SHP77 (cell line): ENCODE data around the gene FAM120A.
A peak's percentile ranks its signal among the peaks of the same experiment; 100 is the strongest.

Experiments
- DNase-seq, 2 experiments: peaks; one replicate each; lab custom pipeline; 2025; lab: John Stamatoyannopoulos, UW

FAM120A gene

GRCh38 chr9:93451849-93452709 lies 594 bp downstream of the FAM120A start:
- DNase-seq = peak in 1 of 2 experiments; percentile 42

GRCh38 chr9:93452710-93453046 lies 1.2 kb downstream of the FAM120A start:
- DNase-seq = peak in 1 of 2 experiments; percentile 12

- peak; percentile 90 to 94 for DNase-seq
These were observed 1.8 kb downstream of the FAM120A start, which contains the start of gene FAM120AOS for GRCh38 chr9:93453047-93453914. FAM120AOS (minus strand) TSS chr9:93453581; CDS start chr9:93452709, 872 bp downstream.

- DNase-seq = no peak
These were observed 4.5 kb downstream of the FAM120A start for GRCh38 chr9:93456022-93456421.

GRCh38 chr9:93456504-93456903 lies 5.0 kb downstream of the FAM120A start:
- DNase-seq = no peak

- DNase-seq = no peak
These were observed 5.5 kb downstream of the FAM120A start for GRCh38 chr9:93457006-93457405.

GRCh38 chr9:93458712-93459111 lies 7.2 kb downstream of the FAM120A start:
- no peak for DNase-seq

GRCh38 chr9:93459432-93459847 lies 8.0 kb downstream of the FAM120A start:
- no peak for DNase-seq

GRCh38 chr9:93460689-93461413 lies 9.4 kb downstream of the FAM120A start:
- no peak for DNase-seq

GRCh38 chr9:93461414-93461743 lies 9.9 kb downstream of the FAM120A start:
- no peak for DNase-seq

- DNase-seq = no peak
These were observed 10.3 kb downstream of the FAM120A start for GRCh38 chr9:93461821-93462220.

- DNase-seq = no peak
These were observed 12.3 kb downstream of the FAM120A start for GRCh38 chr9:93463638-93464248.

- no peak for DNase-seq
These were observed 12.9 kb downstream of the FAM120A start for GRCh38 chr9:93464395-93464794.

- DNase-seq = no peak
These were observed 13.4 kb downstream of the FAM120A start for GRCh38 chr9:93464876-93465275.

- no peak for DNase-seq
These were observed 14.4 kb downstream of the FAM120A start for GRCh38 chr9:93465855-93466254.

GRCh38 chr9:93466416-93467061 lies 15.1 kb downstream of the FAM120A start:
- DNase-seq = no peak

GRCh38 chr9:93467062-93467416 lies 15.6 kb downstream of the FAM120A start:
- no peak for DNase-seq

- DNase-seq = no peak
These were observed 16.0 kb downstream of the FAM120A start for GRCh38 chr9:93467462-93467861.

GRCh38 chr9:93468763-93469456 lies 17.4 kb downstream of the FAM120A start:
- DNase-seq = no peak

- DNase-seq = no peak
These were observed 18.9 kb downstream of the FAM120A start for GRCh38 chr9:93470391-93470790.

GRCh38 chr9:93471124-93471523 lies 19.6 kb downstream of the FAM120A start:
- DNase-seq = no peak
